Endothelial cell of umbilical vein (primary cell): Measurements from ENCODE around the gene ASTN1.

Experiments used
- CTCF ChIP-seq, 2 donors: IDR thresholded peaks; 1 replicate in 1 of 2; 2 replicates in 1 of 2; pipeline ENCODE4 v1.5.1; 2011; ENCODE audit warnings: low read length in 2 of 2, mild to moderate bottlenecking in 2 of 2, moderate library complexity in 2 of 2, control low read depth in 1 of 2, inconsistent platforms in 1 of 2, low read depth in 1 of 2; ENCODE audit not compliant: insufficient read depth in 1 of 2; ENCODE audit errors: extremely low read depth in 1 of 2
- MYC ChIP-seq: IDR thresholded peaks from one replicate; pipeline ENCODE4 v1.6.1; 2011; ENCODE audit warnings: mild to moderate bottlenecking, low read depth, low read length
- POLR2A ChIP-seq: IDR thresholded peaks from 2 replicates; pipeline ENCODE4 v1.6.1; 2012; ENCODE audit warnings: low read depth, mild to moderate bottlenecking, control low read depth, low read length
- POLR2AphosphoS5 ChIP-seq: IDR thresholded peaks from 2 replicates; pipeline ENCODE4 v1.6.1; 2012; ENCODE audit warnings: low read depth, mild to moderate bottlenecking, control low read depth, low read length, moderate library complexity; ENCODE audit not compliant: insufficient read depth

GRCh38 chr1:177045151-177045550 is 119.4 kb downstream of the ASTN1 start:
- TF ChIP-seq POLR2AphosphoS5 = no peak
- no peak for TF ChIP-seq CTCF (IDR thresholded peaks at IDR 0.05; ENCODE audit: extremely low read depth in 1 of 2, insufficient read depth in 1 of 2, low read depth in 1 of 2, low read length in 2 of 2)
- no peak for TF ChIP-seq POLR2A
- no peak for TF ChIP-seq MYC
